EL (cell line): ENCODE measurements around the gene YARS2.
"Not testable (repeated sequence)": the region's sequence is repeated elsewhere in the genome, so short reads cannot be mapped to it uniquely, and the experiment has no call there.

Experiments
- DNase-seq: peaks from one replicate; pipeline ENCODE4 v3.0.0-alpha.2; 2016

Gene YARS2

DNA sequence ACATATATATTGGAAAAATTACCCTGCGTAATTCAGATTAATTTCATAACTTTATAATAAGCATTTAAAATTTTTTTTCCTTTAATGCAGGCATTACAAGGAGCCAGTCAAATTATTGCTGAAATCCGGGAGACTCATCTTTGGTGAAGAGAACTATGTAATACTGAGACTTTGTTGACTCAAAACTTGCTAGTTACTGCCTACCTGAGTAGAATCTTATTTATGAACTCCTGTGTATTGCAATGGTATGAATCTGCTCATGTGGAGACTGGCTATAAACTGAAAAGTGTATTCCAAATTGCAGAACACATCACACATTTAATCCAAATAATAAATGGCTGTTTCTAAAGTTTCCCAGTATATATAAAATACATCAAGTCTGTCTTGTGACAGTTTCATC, 12.4 kb downstream of the YARS2 start:
- no peak for DNase-seq

DNA sequence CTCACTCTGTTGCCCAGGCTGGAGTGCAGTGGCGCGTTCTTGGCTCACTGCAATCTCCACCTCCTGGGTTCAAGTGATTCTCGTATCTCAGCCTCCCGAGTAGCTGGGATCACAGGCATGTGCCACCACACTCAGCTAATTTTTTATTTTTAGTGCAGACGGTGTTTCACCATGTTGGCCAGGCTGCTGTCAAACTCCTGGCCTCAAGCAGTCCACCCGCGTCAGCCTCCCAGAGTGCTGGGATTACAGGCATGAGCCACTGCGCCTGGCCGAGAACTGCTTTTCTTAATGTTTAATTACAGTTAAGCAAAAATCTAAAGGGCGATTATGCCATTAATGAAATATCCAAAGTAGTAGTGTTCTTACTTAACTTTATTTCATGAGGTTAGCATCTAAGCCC, 13.6 kb downstream of the YARS2 start:
- DNase-seq: no peak

DNA sequence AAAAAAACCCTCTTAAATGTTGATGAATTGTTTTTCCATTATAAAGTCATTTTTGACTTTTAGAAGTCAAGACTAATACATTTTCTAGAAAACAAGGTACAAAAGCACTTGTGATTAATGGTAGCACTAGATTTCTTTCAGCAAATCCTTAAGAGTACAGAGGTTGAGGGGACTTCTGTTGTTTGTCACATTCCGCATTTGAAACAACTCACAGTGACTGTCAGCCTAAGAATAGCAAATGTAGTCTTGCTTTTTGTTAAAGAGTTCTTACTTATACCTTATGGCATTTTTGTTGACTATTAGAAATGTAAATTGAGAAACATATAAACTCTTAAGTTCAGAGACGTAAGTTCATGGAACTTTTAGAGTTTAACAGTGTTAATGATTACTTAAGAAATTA, 16.4 kb downstream of the YARS2 start:
- DNase-seq: no peak

DNA sequence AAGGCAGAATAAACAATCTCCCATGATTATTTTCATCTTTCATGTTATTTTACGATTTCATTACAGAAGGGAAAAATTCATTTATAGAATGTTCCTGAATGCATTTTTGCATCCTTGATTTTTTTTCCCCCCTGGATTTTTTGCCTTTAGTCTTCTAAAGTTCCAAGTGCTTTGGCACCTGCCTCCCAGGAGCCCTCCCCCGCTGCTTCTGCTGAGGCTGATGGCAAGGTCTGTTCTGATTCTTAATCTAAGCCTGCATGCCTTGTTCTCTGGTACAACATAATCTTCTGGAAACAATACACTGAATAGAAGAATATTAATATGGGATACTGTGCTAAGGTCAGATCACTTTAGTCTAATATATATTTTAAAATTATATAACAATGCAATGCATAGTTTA, 18.0 kb downstream of the YARS2 start:
- no peak for DNase-seq

DNA sequence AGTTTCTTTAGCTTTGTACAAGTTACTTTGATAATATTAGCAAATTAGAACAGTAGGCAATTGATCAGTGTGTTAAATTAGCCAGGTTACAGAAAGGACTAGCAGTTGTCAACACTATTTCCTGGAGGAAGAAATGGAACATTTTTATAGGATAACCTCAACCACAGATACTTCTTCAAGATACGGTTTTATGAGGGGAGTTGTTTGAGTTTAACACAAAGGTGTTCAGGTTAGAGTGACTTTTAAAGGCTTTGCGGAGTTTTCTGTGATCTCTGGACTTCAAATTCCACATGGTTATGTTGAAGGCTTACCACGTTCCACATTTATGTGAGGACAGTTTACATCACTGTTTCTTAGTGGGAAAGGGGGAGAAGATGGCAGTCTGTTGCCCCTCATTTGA, 19.3 kb downstream of the YARS2 start:
- no peak for DNase-seq

DNA sequence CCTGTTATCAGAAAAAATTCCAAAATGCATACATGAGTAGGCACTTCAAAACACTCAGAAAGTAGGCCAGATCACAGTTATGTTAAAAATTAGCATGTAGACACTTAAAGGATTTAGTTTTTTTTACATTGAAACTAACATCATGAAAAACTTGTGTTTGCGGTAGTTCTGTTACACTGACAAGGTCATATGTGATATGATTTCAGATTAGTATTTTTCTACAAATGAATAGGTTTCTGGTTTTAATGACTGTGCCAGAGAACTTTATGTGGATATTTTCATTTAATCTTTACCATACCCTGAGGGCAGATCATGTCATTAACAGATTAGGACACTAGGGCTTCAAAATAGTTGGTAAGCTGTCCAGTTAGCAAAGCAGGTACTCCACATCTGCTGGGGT, 20.7 kb downstream of the YARS2 start:
- no peak for DNase-seq

DNA sequence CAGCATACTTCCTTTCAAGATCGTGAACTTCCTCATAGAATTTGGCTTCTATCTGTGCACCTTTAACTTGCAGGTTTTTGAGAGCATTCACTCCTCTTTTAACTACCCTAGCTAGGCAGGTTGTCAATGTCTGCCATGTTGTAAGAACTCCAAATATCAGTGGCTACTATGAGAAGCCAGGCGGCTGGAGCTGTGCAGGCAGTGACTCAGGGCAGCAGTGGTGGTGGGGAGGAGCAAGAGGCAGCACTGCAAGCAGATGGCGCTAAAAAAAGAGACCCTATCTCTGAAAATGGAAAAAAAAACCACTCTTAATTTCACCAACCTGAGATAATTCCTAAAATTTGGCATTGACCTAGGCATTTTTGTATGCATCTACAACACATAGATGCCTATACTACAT, 28.5 kb downstream of the YARS2 start:
- no peak for DNase-seq

DNA sequence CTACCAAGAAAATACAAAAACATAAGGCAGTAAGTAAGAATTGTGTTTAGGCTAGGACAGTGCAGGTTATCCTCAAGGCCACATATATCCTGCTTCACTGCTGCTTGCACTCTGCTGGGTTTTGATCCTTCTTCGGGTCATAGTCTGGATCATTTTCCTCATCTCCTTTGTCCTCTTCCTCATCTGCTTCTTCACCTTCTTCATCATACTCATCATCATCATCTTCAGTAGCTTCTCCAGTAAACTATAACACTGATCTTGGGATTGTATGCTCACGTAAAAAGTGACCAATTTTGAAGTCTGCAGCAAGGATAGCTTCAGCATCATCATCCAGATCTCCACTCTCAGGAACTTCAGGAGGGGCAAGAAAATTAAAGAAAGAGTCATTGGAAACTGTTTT, 29.4 kb downstream of the YARS2 start:
- no peak for DNase-seq

DNA sequence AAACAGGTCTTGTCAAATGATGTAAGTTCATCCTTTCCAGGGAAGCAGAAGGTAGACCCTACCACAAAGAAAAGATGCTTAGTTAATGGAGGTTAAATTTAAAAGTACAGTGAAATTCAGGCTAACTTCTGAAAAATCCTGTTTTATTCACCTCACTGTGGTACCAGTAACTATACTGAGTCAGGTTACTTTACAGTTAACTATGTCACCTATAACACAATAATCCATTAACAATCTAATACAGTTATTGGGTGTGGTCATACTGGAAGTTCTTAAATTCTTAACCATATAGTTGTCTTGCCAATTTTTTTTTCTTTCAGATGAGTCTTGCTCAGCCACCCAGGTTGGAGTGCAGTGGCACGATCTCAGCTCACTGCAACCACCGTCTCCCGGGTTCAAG, 30.4 kb downstream of the YARS2 start:
- not testable (repeated sequence) for DNase-seq

DNA sequence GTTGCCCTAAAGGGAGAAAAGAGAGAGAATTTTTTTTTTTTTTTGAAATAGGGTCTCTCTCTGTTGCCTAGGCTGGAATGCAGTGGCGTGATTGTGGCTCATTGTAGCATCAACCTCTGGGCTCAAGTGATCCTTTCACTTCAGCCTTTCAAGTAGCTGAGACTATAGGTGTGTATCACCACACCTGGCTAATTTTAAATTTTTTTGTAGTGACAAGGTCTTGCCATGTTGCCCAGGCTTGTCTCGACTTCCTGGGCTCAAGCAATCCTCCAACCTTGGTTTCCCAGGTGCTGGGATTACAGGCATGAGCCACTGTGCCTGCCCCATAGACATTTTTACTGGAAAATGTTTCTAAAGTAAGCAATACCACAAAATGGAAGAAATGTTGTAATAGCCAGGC, 36.8 kb downstream of the YARS2 start:
- no peak for DNase-seq

DNA sequence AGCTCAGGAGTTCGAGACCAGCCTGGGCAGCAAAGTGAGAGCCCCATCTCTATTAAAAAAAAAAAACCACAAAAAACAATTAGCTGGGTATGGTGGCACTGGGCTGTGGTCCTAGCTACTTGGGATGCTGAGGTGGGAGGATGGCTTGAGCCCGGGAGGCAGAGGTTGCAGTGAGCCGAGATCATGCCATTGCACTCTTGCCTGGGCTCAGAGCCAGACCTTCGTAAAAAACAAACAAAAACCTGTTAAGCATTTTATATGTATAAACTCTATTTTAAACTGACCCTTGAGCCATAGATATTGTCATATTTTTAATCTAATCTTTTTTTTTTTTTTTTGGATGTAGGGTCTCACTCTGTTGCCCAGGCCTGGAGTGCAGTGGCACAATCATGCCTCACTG, 40.9 kb downstream of the YARS2 start:
- DNase-seq: no peak

DNA sequence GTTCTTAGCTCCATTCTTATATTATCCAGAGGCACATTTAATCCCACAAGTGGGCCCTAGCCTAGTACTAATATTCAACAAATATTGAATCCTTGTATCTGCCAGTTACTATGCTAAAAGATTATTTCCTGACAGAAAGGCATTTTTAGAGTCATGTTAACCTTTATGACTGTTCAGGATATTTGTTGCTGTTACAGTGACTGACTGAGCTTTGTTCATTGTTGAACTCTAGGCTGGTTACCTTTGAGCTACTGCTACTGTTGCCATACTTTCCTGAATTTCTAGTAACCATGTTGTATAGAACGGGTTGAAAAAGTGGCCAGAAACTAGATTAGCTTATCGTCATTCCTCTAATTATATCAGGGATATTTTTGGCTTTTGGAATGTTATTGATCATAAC, 46.8 kb downstream of the YARS2 start:
- DNase-seq: no peak

DNA sequence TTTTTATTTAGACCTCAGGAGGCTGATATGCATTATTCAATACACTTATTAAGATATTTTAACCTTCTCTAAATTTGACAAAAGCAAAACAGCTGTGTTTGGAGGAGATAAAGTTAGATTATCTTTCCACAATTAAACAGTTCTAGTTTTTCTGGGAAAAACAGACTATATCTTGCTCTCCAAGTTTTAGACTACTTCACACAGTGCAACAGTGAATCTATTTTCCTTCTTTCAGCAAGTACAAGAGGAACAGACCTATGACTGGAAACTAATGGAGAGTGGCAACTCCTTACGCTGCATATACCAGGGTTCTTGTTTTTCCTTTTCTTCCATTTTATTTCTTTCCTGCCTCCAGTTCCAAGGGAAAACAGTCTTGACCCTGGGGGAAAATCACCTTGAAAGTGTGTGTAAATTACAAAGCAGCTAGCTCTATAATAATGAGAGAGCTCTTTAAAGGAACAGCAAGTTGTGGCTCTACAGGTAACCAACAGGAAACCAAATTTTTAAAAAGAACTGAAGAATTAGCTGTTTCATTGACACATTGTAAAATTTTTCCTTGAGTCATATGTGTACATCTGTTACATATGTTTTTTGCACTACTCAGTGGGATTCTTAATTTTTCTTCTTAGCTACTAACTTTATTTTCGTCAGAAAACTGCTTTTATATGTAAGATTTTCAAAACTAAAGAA, 49.2 kb downstream of the YARS2 start:
- no peak for DNase-seq

DNA sequence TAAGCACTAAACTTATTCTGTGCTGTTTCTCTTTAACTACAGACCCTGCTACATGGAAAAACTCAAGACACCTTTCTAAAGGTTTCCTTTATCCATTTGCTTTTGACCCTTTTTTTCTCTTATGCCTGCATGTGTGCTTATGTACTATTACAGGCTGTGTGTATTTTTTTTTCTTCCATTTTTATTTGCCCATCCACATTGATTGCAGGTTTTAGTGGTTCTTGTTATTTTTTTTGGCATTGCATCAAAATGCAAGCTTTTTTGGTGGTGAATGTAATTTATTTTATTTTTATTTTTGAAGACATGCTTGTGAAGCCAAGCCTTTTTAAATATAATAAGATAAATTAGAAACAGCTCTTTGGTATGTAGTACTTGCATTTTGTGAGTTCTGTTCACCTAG, 49.9 kb downstream of the YARS2 start:
- DNase-seq: no peak

DNA sequence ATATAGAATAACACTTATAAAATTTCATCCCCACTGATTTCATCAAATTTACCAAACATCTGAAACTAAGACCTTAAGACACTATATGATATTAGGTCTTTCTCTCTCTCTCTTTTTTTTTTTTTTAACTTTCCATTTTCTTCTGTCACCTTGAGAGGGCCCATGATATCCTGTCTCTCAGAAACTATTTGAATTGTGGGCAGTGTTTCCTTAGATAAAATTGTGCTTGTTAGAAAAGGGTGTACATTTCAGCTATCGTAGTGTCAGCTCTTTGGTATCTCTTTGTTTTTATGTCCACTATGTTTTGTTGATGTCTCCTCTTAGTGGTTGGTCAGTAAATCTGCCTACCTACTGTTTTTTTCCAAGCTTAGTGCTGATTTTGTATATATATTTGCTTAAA, 52.8 kb downstream of the YARS2 start:
- DNase-seq: no peak

DNA sequence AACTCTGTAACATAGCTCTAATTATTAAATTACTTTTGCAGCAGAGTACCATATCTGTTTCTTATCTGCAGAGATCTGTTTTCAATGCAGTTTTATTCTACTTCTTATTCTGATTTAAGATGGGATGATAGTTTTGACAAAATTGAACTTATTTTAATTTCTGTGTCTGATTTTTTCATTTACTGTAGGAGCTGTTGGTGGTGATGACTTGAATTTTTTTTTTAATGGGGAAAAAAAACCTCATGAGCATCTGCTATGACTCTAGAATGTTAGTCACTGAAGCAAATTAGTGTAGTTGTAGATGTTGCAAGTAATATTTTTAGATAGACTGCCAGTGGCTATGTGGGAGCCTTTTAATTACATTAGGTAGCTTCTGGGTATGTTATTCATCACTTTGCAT, 53.2 kb downstream of the YARS2 start:
- DNase-seq: no peak

DNA sequence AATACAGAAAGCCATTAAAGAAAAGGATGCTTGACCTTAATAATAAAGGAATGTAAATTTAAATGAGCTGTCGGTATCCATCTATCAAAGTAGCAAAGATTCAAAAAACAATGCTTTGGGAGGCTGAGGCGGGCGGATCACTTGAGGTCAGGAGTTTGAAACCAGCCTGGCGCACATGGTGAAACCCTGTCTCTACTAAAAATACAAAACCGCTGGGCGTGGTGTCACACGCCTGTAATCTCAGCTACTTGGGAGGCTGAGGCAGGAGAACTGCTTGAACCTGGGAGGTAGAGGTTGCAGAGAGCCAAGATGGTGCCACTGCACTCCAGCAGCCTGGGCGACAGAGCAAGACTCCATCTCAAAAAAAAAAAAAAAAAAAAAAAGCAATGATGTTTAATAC, 56.3 kb downstream of the YARS2 start:
- not testable (repeated sequence) for DNase-seq

DNA sequence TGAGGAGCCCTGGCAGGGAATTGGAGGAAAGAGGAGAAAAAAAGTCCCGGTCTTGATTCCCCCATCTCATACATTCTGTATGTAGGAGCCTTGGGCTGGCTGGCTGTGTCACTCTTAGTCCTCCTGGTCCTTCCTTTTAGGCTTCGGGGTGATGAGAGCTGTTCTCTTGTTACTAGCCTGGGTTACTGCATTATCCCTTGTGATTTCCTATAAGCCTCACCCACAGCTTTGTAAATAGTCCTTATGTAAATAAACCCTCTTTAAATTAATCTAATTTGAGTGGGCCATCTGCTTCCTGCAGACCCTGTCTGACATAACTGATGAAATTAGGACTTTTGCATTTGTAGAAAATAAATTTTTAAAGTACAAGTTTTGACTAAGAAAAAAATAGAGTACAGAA, 57.4 kb downstream of the YARS2 start:
- DNase-seq: no peak

DNA sequence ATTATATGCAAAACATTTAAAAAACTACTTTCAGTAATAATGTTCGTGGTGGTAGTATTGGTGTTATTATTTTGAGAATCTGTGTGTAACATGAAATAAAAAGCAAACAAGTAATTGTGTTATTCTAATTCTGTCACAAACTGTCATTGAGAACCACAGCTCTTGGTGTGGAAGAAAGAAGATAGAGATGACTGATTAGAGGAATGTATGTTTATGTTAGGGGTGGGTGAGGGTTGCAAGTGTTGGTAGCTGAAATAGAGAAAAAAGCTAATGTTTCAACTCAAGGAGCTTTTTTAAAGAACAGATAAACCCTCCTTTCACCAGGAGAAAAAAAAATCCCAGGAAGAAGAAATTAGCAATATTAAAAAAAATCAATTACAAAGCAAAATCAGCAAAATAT, 58.3 kb downstream of the YARS2 start:
- DNase-seq: no peak
